Urinary bladder (tissue), 4 donors: ENCODE measurements around the gene GATAD2B. TPM values are rescaled to one million over a fixed set of nuclear protein-coding genes. Genes with fewer than 3 reads are reported as not detected.

Source experiments
- DNase-seq: peaks from one replicate; pipeline ENCODE4 v3.0.0-alpha.2; 2015; ENCODE audit errors: extremely low spot score
- H3K27ac ChIP-seq: one replicate; pipeline ENCODE4 v1.5.1; 2013; ENCODE audit warnings: low read depth, mild to moderate bottlenecking, moderate library complexity
- H3K36me3 ChIP-seq: one replicate; pipeline ENCODE4 v1.6.1; 2013; ENCODE audit warnings: mild to moderate bottlenecking, moderate library complexity; ENCODE audit not compliant: insufficient read depth
- H3K4me1 ChIP-seq: one replicate; pipeline ENCODE4 v1.6.1; 2013; ENCODE audit warnings: mild to moderate bottlenecking, moderate library complexity; ENCODE audit not compliant: insufficient read depth
- H3K4me3 ChIP-seq: one replicate; pipeline ENCODE4 v1.5.1; 2013; ENCODE audit warnings: low read depth, low read length
- WGBS: extraction: QIAGEN DNeasy Blood & Tissue Kit; methylation state at CpG from one replicate; pipeline ENCODE4 v1.1.7; 2013; 5-methylcytosine and 5-hydroxymethylcytosine counted together
- polyA plus RNA-seq: library from polyadenylated mRNA; stranded (reverse); fragments of 200-250 nt; gene quantifications from one replicate; pipeline ENCODE4 v1.2.3, GENCODE V29; 2013
- total RNA-seq: library from RNA; depleted of rRNA; stranded (reverse); fragments of >200 nt; gene quantifications from one replicate; pipeline ENCODE4 v1.2.3, GENCODE V29; 2014
- donor health status: healthy with polysubstance abuse.
- donor health status: healthy.

The GATAD2B gene
- total and polyA plus RNA-seq, 2 donors = 8.5 to 11.5 TPM

DNA sequence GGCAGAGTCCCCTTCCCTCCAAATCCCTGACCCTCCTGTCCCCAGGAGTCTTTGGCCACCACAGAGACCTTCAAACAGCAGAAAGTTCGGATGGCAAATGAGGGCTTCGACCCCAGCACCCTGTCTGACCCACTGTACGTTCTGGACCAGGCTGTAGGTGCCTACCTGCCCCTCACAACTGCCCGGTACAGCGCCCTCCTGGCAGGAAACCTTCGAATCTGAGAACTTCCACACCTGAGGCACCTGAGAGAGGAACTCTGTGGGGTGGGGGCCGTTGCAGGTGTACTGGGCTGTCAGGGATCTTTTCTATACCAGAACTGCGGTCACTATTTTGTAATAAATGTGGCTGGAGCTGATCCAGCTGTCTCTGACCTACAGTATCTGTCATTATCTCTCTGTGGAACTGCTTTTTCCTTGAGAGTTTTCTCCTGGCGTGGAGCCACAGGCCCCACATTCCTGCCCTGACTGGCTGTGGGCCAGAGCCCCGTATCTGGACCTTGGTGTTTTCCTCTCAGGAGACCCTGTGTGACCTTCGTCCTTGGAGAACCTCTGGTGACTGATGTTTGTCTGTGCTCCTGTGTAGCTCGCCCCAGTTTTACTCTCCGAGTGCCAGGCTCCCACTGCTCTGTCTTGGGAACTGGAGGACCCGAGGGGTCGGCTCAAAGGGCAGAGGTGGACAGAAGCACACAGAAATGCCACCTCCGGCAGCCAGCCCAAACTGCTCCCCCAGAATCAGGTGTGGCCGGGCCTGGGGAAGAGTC, 142.8 kb downstream of the GATAD2B start:
- Histone ChIP-seq H3K36me3 (no peaks in the 10 kb centered on the region), H3K27ac (no peak overlapping the region), H3K4me3 (no peak overlapping the region), H3K4me1 (no peaks in the 10 kb centered on the region)
- DNase-seq = no peak
- WGBS = 70% methylated on average over 17 of the region's 17 CpGs

GRCh38 chr1:153778824-153779519, 143.8 kb downstream of the GATAD2B start:
- Histone ChIP-seq H3K27ac (no peak overlapping the region), H3K4me1 (no peaks in the 10 kb centered on the region), H3K36me3 (no peaks in the 10 kb centered on the region), H3K4me3 (no peak overlapping the region)
- DNase-seq = no peak
- 92% methylated on average over 18 of the region's 18 CpGs for WGBS

- Histone ChIP-seq H3K36me3 (no peaks in the 10 kb centered on the region), H3K4me3 (no peak overlapping the region), H3K4me1 (no peaks in the 10 kb centered on the region), H3K27ac (no peak overlapping the region)
- WGBS = 92% methylated on average over 22 of the region's 22 CpGs
- DNase-seq = no peak
Measured at GRCh38 chr1:153778051-153778823, 144.5 kb downstream of the GATAD2B start.

DNA sequence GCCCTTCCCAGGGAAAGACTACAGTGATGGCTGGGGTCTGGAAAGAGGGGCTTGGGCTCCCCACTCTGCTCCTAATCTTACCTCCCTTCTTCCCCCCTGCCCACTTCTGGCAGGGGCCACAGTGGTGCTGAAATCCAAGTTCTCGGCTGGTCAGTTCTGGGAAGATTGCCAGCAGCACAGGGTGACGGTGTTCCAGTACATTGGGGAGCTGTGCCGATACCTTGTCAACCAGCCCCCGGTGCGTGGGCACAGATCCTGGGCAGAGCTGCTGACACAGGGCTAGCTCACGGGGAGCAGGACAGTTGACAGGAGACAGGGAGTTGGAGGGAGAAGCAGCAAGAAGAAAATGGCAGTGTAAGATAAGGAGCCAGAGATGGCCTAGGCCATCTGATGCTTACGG, 145.1 kb downstream of the GATAD2B start:
- Histone ChIP-seq H3K36me3 (no peaks in the 10 kb centered on the region), H3K27ac (no peak overlapping the region), H3K4me3 (no peak overlapping the region), H3K4me1 (no peaks in the 10 kb centered on the region)
- 64% methylated on average over 7 of the region's 7 CpGs for WGBS
- no peak for DNase-seq

DNA sequence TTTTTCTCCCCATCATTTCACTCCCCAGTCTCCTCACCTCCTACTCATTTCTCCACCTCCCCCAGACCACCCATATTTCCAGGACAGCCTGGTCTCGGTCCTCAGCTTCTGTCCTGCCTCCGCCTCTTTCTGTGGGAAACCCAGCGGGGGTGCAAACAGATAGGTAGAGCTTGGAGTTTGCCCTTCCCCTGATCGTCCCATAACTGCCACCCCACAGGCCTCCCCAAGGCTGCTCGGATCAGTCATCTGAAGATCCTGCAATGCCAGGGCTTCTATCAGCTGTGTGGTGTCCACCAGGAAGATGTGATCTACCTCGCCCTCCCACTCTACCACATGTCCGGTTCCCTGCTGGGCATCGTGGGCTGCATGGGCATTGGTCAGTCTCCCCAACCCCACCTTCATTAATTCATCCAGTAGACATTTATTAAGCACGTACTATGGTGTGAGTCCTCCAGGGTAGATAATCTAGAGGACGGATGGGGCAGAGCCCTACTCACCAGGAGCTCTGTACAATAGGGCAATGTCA, 145.9 kb downstream of the GATAD2B start:
- no peak for DNase-seq
- no peaks in the 10 kb centered on the region for H3K36me3 ChIP-seq
- WGBS = 91% methylated on average over 10 of the region's 10 CpGs
- H3K4me1 ChIP-seq = no peaks in the 10 kb centered on the region
- no peak overlapping the region for H3K4me3 ChIP-seq
- H3K27ac ChIP-seq = no peak overlapping the region

DNA sequence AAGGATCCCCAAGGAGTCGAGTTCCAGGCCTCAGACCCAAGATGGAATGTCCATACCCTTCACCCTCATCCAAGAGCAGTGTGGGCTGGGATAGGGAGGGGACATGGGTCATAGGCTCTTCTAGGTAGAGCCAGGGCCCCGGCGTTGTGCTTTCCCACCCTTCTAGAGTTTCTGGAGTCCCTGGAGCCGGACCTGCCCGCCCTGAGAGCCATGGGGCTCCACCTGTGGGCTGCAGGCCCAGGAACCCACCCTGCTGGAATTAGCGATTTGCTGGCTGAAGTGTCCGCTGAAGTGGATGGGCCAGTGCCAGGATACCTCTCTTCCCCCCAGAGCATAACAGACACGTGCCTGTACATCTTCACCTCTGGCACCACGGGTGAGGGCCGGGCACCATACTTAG, 146.4 kb downstream of the GATAD2B start:
- H3K27ac ChIP-seq = no peak overlapping the region
- no peaks in the 10 kb centered on the region for H3K4me1 ChIP-seq
- no peak for DNase-seq
- no peaks in the 10 kb centered on the region for H3K36me3 ChIP-seq
- H3K4me3 ChIP-seq = peak overlapping the region; percentile 70
- 63% methylated on average over 10 of the region's 10 CpGs for WGBS

GRCh38 chr1:153775458-153776327, 147.1 kb downstream of the GATAD2B start:
- peak overlapping the region; percentile 68 for H3K27ac ChIP-seq
- under 1% methylated on average over 83 of the region's 83 CpGs for WGBS
- no peak for DNase-seq
- no peaks in the 10 kb centered on the region for H3K36me3 ChIP-seq
- peak overlapping the region; percentile 70 for H3K4me3 ChIP-seq
- no peaks in the 10 kb centered on the region for H3K4me1 ChIP-seq

DNA sequence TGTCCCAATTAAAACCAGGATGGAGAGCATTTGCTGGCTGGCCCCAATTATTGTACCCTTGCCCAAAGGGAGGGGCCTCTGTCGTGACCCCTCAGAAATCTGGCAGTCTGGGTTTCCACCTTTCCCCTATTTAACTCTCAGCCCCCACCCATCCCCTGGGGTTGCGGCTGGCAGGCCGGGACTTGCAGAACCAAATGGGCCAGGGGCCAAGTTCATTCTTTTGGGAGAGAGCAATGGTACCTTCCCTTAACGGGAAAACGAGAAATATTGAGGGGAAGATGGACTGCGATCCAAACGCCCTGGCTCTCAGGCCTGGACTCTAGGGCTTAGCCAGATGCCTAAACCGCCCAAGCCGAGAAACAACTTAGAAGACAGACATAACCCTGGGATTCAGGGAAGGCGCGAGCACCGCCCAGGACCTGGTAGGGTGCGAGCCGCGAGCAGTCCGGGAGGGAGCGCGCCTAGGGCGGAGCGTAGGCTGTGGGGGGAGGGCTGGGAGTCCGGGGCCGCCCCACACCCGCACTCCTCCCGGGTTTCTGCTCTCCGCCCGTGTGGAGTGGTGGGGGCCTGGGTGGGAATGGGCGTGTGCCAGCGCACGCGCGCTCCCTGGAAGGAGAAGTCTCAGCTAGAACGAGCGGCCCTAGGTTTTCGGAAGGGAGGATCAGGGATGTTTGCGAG, 147.9 kb downstream of the GATAD2B start, which contains the start of gene SLC27A3:
Gene SLC27A3, plus strand, starts transcription at position 628 of the 678 bp plus-strand sequence. CDS start 91 bp downstream, outside the sequence.
- peak within 1 kb of the TSS; percentile 70 for H3K4me3 ChIP-seq
- WGBS = 1% methylated on average over 35 of the region's 35 CpGs
- peak within 1 kb of the TSS; percentile 68 for H3K27ac ChIP-seq
- peak; percentile 42 for DNase-seq
- no peaks in the 10 kb centered on the region for H3K36me3 ChIP-seq
- H3K4me1 ChIP-seq = no peaks in the 10 kb centered on the region

DNA sequence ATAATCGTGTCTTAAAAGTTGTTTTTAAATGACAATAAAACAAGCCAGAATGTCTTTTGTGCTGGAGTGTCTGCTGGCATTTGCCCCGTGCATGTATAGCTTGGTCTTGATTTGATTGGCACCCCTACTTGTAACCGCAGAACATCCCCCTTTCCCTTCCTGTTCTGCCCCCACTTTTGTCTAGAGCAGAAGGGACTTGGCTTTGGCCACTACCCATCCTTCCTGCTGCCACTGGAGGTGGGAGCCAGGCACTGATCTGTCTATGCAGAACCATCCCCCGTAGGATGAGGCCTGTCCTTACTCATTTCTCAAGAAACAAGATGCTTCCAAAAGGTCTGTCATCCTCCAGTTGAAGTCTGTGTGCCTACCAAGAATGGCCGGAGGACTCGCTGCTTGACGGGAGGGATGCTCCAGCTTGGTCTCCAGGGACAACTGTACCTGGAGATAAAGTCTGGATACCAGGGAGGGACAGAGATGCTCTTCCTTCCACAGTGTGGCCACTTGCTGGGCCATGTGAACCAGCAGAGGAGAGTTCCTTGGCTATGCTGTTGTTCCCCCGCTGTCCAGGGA, 148.7 kb downstream of the GATAD2B start:
- no peak for DNase-seq
- Histone ChIP-seq H3K27ac (no peak overlapping the region), H3K4me1 (no peaks in the 10 kb centered on the region), H3K4me3 (no peak overlapping the region), H3K36me3 (no peaks in the 10 kb centered on the region)
- WGBS = 71% methylated on average over 8 of the region's 8 CpGs

DNA sequence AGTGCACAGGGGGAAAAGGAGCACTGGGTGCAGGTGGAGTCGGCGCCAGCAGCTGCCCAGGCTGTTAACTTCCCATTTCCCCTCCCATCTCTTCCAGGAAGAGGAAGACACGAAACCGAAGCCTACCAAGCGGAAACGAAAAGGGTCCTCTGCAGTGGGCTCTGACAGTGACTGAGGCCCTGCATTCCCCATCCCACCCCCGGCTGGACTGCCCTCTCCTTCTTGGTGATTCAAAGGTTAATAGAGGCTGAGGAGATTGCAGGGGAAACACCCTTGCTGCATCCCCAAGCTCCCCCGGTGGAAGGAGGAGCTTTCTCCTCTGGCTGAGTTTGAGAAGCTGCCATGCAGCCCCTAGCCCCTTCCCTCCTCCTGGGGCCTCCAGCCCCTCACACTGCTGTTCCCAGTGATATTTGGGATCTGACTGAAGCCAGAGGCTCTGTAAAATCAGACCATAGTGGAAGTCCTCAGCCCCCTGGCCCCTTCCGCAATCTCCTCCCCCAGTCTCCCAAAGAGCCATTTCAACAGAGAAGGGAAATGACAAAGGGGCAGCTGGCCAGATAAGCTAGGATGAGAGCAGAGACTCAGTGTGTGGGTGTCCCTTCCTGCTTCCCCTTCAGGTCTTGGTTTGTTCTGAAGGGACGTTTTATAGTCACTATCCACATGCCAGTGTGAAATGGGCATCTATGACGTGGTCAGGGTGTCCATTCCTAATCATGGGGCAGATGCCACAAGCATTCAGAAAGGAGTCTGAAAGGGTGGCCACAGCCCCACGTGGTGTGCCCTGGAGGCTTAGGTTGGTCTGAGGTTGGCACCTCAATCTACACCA, 149.5 kb downstream of the GATAD2B start:
- no peaks in the 10 kb centered on the region for H3K36me3 ChIP-seq
- H3K4me3 ChIP-seq = no peak overlapping the region
- no peak for DNase-seq
- WGBS = 68% methylated on average over 12 of the region's 12 CpGs
- H3K4me1 ChIP-seq = no peaks in the 10 kb centered on the region
- H3K27ac ChIP-seq = no peak overlapping the region

GRCh38 chr1:153771841-153772593, 150.8 kb downstream of the GATAD2B start:
- peaks cover 3% of the 10 kb centered on the region for H3K36me3 ChIP-seq
- DNase-seq = no peak
- no peak overlapping the region for H3K4me3 ChIP-seq
- no peaks in the 10 kb centered on the region for H3K4me1 ChIP-seq
- 74% methylated on average over 21 of the region's 21 CpGs for WGBS
- no peak overlapping the region for H3K27ac ChIP-seq
